Ishikawa (cell line): ENCODE results near the gene TBC1D17.

Experiments used
- CEBPB ChIP-seq: IDR thresholded peaks from 2 replicates; pipeline ENCODE4 v1.6.1; 2012
- CREB1 ChIP-seq: IDR thresholded peaks from 2 replicates; pipeline ENCODE4 v1.6.1; 2012; ENCODE audit warnings: low read depth
- EGR1 ChIP-seq: IDR thresholded peaks from 2 replicates; pipeline ENCODE4 v1.6.1; 2012
- EP300 ChIP-seq: IDR thresholded peaks from 2 replicates; pipeline ENCODE4 v1.6.1; 2012; ENCODE audit warnings: borderline replicate concordance
- FOXM1 ChIP-seq: IDR thresholded peaks from 2 replicates; pipeline ENCODE4 v1.6.1; 2012; ENCODE audit warnings: low read depth, borderline replicate concordance
- NFIC ChIP-seq: IDR thresholded peaks from 2 replicates; pipeline ENCODE4 v1.6.1; 2012
- RAD21 ChIP-seq: IDR thresholded peaks from 2 replicates; pipeline ENCODE4 v1.6.1; 2012; ENCODE audit warnings: low read depth
- TAF1 ChIP-seq: IDR thresholded peaks from 2 replicates; pipeline ENCODE4 v1.6.1; 2012; ENCODE audit warnings: low read depth, mild to moderate bottlenecking
- TCF12 ChIP-seq: IDR thresholded peaks from 2 replicates; pipeline ENCODE4 v1.6.1; 2012; ENCODE audit warnings: low read depth
- TEAD4 ChIP-seq: IDR thresholded peaks from 2 replicates; pipeline ENCODE4 v1.6.1; 2012
- YY1 ChIP-seq: IDR thresholded peaks from 2 replicates; pipeline ENCODE4 v1.6.1; 2012; ENCODE audit warnings: low read depth
- ZBTB7A ChIP-seq: IDR thresholded peaks from 2 replicates; pipeline ENCODE4 v1.6.1; 2012; ENCODE audit warnings: low read depth
- TF ChIP-seq, protein P1 (sequence below): IDR thresholded peaks from 2 replicates; pipeline ENCODE4 v1.6.1; 2012; ENCODE audit warnings: low read depth, mild to moderate bottlenecking
- TF ChIP-seq, protein P2 (sequence below): IDR thresholded peaks from 2 replicates; pipeline ENCODE4 v1.6.1; 2012
- TF ChIP-seq, protein P3 (sequence below): IDR thresholded peaks from 2 replicates; pipeline ENCODE4 v1.6.1; 2012

Gene TBC1D17

DNA sequence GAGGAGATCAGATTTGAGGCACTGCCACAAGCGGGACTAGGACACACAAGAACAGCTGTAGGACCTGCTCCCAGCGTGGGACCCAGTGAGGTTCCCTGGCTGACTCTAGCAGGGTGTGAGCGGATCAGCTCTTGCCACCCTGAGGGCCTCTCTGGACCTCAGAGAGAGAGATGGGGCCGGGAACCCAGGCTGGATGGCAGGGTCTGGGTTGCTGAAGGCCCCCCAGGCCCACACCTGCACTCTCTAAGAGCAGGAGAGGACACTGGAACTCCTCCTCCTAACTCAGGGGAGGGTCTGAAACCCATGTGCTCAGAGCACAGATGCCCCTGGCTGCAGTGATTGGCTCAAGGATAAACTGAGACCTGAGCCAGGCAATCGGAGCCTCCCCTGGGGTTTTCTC, 32.7 kb downstream of the TBC1D17 start:
- no peak for TF ChIP-seq ZBTB7A
- TF ChIP-seq TEAD4: no peak
- TF ChIP-seq FOXM1: no peak
- no peak for TF ChIP-seq NFIC
- TF ChIP-seq EP300: no peak
- TF ChIP-seq TAF1: no peak
- no peak for TF ChIP-seq CEBPB
- no peak for TF ChIP-seq RAD21
- no peak for TF ChIP-seq EGR1
- TF ChIP-seq, protein P1, sequence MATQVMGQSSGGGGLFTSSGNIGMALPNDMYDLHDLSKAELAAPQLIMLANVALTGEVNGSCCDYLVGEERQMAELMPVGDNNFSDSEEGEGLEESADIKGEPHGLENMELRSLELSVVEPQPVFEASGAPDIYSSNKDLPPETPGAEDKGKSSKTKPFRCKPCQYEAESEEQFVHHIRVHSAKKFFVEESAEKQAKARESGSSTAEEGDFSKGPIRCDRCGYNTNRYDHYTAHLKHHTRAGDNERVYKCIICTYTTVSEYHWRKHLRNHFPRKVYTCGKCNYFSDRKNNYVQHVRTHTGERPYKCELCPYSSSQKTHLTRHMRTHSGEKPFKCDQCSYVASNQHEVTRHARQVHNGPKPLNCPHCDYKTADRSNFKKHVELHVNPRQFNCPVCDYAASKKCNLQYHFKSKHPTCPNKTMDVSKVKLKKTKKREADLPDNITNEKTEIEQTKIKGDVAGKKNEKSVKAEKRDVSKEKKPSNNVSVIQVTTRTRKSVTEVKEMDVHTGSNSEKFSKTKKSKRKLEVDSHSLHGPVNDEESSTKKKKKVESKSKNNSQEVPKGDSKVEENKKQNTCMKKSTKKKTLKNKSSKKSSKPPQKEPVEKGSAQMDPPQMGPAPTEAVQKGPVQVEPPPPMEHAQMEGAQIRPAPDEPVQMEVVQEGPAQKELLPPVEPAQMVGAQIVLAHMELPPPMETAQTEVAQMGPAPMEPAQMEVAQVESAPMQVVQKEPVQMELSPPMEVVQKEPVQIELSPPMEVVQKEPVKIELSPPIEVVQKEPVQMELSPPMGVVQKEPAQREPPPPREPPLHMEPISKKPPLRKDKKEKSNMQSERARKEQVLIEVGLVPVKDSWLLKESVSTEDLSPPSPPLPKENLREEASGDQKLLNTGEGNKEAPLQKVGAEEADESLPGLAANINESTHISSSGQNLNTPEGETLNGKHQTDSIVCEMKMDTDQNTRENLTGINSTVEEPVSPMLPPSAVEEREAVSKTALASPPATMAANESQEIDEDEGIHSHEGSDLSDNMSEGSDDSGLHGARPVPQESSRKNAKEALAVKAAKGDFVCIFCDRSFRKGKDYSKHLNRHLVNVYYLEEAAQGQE: no peak
- TF ChIP-seq CREB1: no peak
- TF ChIP-seq, protein P2, sequence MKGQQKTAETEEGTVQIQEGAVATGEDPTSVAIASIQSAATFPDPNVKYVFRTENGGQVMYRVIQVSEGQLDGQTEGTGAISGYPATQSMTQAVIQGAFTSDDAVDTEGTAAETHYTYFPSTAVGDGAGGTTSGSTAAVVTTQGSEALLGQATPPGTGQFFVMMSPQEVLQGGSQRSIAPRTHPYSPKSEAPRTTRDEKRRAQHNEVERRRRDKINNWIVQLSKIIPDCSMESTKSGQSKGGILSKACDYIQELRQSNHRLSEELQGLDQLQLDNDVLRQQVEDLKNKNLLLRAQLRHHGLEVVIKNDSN: no peak
- TF ChIP-seq TCF12: no peak
- no peak for TF ChIP-seq YY1
- TF ChIP-seq, protein P3, sequence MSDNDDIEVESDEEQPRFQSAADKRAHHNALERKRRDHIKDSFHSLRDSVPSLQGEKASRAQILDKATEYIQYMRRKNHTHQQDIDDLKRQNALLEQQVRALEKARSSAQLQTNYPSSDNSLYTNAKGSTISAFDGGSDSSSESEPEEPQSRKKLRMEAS: no peak

DNA sequence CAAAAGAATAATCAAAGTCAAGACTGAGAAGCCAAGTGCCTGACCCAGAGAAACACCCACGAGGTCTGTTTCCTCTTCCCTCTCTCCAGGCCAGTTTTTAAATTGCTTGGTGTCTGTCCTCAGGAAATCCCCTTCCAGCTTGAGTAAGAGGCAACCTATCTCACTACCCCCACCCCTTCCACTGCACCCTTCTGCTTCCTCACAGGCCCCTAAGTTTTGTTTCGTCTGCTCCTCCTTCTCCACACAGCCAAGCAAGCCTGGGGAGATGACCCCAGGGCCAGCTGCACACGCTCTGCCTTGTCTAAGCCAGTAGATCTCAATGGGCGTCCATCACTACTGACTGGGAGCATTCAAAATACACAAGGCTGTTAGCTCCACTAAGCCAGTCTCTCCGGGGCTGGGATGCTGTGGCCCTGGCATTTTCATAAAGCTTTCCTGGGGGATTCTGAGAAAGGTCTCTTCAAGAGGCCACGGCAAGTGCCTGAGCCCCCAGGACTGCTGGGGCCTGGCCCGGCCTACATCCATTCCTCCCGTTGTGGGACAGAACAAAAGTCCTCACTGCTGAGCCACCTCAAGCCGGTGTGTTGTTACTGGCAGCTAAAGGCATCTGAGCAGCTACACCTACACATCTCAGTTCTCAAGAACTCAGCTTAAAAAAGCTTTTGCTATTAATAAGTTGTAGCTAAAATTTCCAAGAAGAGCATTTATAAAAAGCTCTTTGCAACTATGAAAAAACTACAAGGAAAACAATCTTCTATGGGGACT, 34.1 kb downstream of the TBC1D17 start:
- TF ChIP-seq, protein P3: no peak
- TF ChIP-seq EGR1 (no peak), EP300 (no peak), ZBTB7A (no peak), NFIC (no peak), RAD21 (no peak), FOXM1 (no peak), YY1 (no peak), TCF12 (no peak), CEBPB (no peak), TEAD4 (no peak), TAF1 (no peak), CREB1 (no peak)
- TF ChIP-seq, protein P2: no peak
- TF ChIP-seq, protein P1: no peak

DNA sequence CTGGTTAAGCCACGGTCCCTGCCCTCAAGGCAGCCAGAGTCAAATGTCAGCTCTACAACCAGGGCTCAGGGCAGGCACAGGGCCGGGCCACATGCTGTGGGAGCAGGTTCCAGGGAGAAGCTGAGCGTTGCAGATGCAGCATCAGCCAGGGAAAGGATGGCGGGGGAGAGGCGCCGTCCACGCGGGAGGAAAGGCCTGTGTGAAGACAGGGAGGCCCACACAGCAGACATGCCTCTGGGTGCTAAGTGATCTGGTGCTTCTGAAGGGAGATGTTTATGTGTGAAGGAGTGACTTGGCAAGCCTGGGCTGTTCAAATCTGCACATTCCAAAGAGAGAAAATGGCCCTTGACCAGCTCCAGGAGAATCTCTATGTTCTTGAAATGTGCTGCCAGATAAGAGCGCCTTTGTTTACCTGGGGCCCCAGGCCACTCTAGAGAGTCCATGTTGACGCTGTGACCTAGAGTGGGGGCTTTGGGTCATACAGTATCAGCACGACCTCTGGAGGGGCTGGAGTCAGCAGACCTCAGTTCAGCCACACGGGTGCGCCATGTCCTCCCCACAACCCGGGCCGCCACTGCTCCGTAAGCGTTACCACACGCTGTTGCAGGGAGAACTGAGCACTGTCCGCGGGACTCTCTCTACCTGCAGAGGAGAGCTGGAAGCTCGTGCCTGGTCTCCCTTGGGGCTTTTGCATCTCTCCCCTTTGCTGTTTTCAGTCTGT, 35.6 kb downstream of the TBC1D17 start:
- TF ChIP-seq, protein P1: no peak
- TF ChIP-seq FOXM1: no peak

DNA sequence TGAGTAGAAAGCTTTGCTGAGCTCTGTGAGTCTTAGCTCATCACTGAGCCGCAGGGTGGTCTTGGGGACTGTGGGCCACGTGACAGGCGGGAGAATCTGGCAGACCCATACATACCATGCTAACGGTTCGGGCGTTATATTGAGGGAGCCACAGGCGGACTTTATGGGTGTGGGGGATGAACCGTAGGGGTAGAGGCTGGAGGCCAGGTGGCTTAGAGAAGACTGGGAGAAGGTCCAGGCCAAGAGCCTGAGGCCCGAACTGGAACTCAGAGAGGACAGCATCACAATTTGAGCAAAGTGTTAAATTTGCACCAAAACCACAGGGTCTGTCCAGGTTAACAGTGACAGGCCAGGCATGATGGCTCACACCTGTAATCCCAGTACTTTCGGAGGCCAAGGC, 36.2 kb downstream of the TBC1D17 start:
- TF ChIP-seq EP300: no peak
- TF ChIP-seq TEAD4: no peak
